Ishikawa (cell line): ENCODE data around the gene MRPS34.

Experiments used
- TAF1 ChIP-seq: IDR thresholded peaks from 2 replicates; pipeline ENCODE4 v1.6.1; 2012; ENCODE audit warnings: low read depth, mild to moderate bottlenecking
- TCF12 ChIP-seq: IDR thresholded peaks from 2 replicates; pipeline ENCODE4 v1.6.1; 2012; ENCODE audit warnings: low read depth
- YY1 ChIP-seq: IDR thresholded peaks from 2 replicates; pipeline ENCODE4 v1.6.1; 2012; ENCODE audit warnings: low read depth
- TF ChIP-seq, protein P1 (sequence below): IDR thresholded peaks from 2 replicates; pipeline ENCODE4 v1.6.1; 2012
- TF ChIP-seq, protein P2 (sequence below): IDR thresholded peaks from 2 replicates; pipeline ENCODE4 v1.6.1; 2012; ENCODE audit warnings: low read depth, mild to moderate bottlenecking

DNA sequence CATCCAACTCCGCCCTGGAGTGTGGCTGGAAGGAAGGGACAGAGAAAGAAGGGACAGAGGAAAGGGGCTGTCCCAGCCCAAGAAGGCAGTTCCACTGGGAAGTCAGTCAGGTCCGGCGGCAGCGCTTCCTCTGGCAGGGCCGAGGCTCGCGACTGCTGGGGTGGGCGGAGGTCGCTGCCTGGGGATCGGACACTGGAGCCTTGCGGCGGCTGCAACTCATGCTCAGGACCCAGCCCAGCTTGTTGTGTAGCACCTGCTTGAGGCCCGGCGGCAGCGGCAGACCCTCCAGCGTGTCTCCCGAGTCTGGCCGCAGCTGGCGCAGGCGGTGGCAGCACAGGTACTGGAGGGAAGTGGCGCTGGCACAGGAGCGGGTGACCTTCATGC, 4.0 kb upstream of the MRPS34 start:
- TF ChIP-seq, protein P1, sequence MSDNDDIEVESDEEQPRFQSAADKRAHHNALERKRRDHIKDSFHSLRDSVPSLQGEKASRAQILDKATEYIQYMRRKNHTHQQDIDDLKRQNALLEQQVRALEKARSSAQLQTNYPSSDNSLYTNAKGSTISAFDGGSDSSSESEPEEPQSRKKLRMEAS, result no peak
- TF ChIP-seq, protein P2, sequence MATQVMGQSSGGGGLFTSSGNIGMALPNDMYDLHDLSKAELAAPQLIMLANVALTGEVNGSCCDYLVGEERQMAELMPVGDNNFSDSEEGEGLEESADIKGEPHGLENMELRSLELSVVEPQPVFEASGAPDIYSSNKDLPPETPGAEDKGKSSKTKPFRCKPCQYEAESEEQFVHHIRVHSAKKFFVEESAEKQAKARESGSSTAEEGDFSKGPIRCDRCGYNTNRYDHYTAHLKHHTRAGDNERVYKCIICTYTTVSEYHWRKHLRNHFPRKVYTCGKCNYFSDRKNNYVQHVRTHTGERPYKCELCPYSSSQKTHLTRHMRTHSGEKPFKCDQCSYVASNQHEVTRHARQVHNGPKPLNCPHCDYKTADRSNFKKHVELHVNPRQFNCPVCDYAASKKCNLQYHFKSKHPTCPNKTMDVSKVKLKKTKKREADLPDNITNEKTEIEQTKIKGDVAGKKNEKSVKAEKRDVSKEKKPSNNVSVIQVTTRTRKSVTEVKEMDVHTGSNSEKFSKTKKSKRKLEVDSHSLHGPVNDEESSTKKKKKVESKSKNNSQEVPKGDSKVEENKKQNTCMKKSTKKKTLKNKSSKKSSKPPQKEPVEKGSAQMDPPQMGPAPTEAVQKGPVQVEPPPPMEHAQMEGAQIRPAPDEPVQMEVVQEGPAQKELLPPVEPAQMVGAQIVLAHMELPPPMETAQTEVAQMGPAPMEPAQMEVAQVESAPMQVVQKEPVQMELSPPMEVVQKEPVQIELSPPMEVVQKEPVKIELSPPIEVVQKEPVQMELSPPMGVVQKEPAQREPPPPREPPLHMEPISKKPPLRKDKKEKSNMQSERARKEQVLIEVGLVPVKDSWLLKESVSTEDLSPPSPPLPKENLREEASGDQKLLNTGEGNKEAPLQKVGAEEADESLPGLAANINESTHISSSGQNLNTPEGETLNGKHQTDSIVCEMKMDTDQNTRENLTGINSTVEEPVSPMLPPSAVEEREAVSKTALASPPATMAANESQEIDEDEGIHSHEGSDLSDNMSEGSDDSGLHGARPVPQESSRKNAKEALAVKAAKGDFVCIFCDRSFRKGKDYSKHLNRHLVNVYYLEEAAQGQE, result no peak
- TF ChIP-seq TCF12 (no peak), TAF1 (no peak), YY1 (no peak)
